Upper lobe of right lung (tissue), 1 donor: ENCODE data around the gene KRT6C. TPM values are rescaled to one million over a fixed set of nuclear protein-coding genes. Genes with fewer than 3 reads are reported as not detected.

Experiments used
- ATAC-seq: fragments of 200-7000 bp; cut with Tn5 transposase; one replicate; pipeline ENCODE4 v1.9.1; 2020; ENCODE audit warnings: mild to moderate bottlenecking, moderate library complexity
- DNase-seq: peaks from one replicate; pipeline ENCODE4 v3.0.0-alpha.2; 2020
- H3K27ac ChIP-seq: fragments of 200-600 bp; one replicate; pipeline ENCODE4 v1.8.0; 2022
- H3K27me3 ChIP-seq: fragments of 200-600 bp; one replicate; pipeline ENCODE4 v1.8.0; 2022; ENCODE audit warnings: mild to moderate bottlenecking
- H3K36me3 ChIP-seq: fragments of 200-600 bp; one replicate; pipeline ENCODE4 v1.8.0; 2022
- H3K4me1 ChIP-seq: fragments of 200-600 bp; one replicate; pipeline ENCODE4 v1.8.0; 2022
- H3K4me3 ChIP-seq: fragments of 200-600 bp; one replicate; pipeline ENCODE4 v1.8.0; 2022; ENCODE audit warnings: mild to moderate bottlenecking
- H3K9me3 ChIP-seq: fragments of 200-600 bp; one replicate; pipeline ENCODE4 v1.8.0; 2022
- CTCF ChIP-seq: fragments of 200-600 bp; IDR thresholded peaks from one replicate; pipeline ENCODE4 v1.8.0; 2022; ENCODE audit warnings: antibody characterized with exemption
- intact Hi-C: fragments of 100-400 bp; cut with DNase I; formaldehyde crosslinking; loops from one replicate; pipeline ENCODE4 v1.11.0; 2022
- total RNA-seq: library from RNA; stranded (reverse); fragmentation: NEBNext Ultra II Directional; extraction: Animal tissue kit (Norgen Biotek cat#: 25700); gene quantifications from one replicate; pipeline ENCODE4 v1.2.1, GENCODE V29; 2021
- donor health status: DM: no; HTN: yes; CAD: no; lungs with severe emphysema.

KRT6C gene
- total RNA-seq, 1 donor from 2014 or later, result not detected

- H3K4me1 ChIP-seq, result no peaks in the 10 kb centered on the region
- H3K27ac ChIP-seq, result no peak overlapping the region
- peaks cover 2% of the 10 kb centered on the region for H3K9me3 ChIP-seq
- H3K36me3 ChIP-seq, result no peaks in the 10 kb centered on the region
- intact Hi-C loops, result no loop called here
- DNase-seq (no peak), ATAC-seq (no peak)
- H3K4me3 ChIP-seq, result no peak overlapping the region
- H3K27me3 ChIP-seq, result peaks cover 6% of the 10 kb centered on the region
- no peak for TF ChIP-seq CTCF
These were observed 42.6 kb upstream of the KRT6C start for GRCh38 chr12:52515927-52516831.

GRCh38 chr12:52515319-52515646 is 41.7 kb upstream of the KRT6C start:
- H3K9me3 ChIP-seq, result peaks cover 6% of the 10 kb centered on the region
- no peak overlapping the region for H3K4me3 ChIP-seq
- intact Hi-C loops, result no loop called here
- DNase-seq, result no peak
- no peaks in the 10 kb centered on the region for H3K36me3 ChIP-seq
- no peak for TF ChIP-seq CTCF
- H3K27me3 ChIP-seq, result peaks cover under 1% of the 10 kb centered on the region
- H3K27ac ChIP-seq, result no peak overlapping the region
- no peak for ATAC-seq
- no peaks in the 10 kb centered on the region for H3K4me1 ChIP-seq

- Histone ChIP-seq H3K9me3 (peaks cover 6% of the 10 kb centered on the region), H3K27me3 (no peaks in the 10 kb centered on the region), H3K4me3 (no peak overlapping the region), H3K36me3 (no peaks in the 10 kb centered on the region), H3K27ac (no peak overlapping the region), H3K4me1 (no peaks in the 10 kb centered on the region)
- no peak for TF ChIP-seq CTCF
- intact Hi-C loops, result no loop called here
- no peak for ATAC-seq
- DNase-seq, result no peak
These were observed 41.1 kb upstream of the KRT6C start for GRCh38 chr12:52514471-52515318.

GRCh38 chr12:52513736-52514135 is 40.1 kb upstream of the KRT6C start:
- H3K27me3 ChIP-seq, result no peaks in the 10 kb centered on the region
- no peak for TF ChIP-seq CTCF
- intact Hi-C loops, result no loop called here
- no peak overlapping the region for H3K4me3 ChIP-seq
- DNase-seq, result no peak
- no peaks in the 10 kb centered on the region for H3K4me1 ChIP-seq
- ATAC-seq, result no peak
- H3K36me3 ChIP-seq, result no peaks in the 10 kb centered on the region
- peaks cover 6% of the 10 kb centered on the region for H3K9me3 ChIP-seq
- H3K27ac ChIP-seq, result no peak overlapping the region

GRCh38 chr12:52508211-52508610 is 34.6 kb upstream of the KRT6C start:
- Histone ChIP-seq H3K27me3 (peaks cover 10% of the 10 kb centered on the region), H3K4me3 (no peak overlapping the region), H3K4me1 (no peaks in the 10 kb centered on the region), H3K36me3 (no peaks in the 10 kb centered on the region), H3K9me3 (peaks cover 6% of the 10 kb centered on the region), H3K27ac (no peak overlapping the region)
- intact Hi-C loops, result no loop called here
- no peak for TF ChIP-seq CTCF
- no peak for ATAC-seq
- DNase-seq, result no peak
